GM19239 (cell line): Measurements from ENCODE around the gene HMHB1.

ENCODE experiments used
- DNase-seq: peaks from one replicate; pipeline ENCODE4 v3.0.0; 2011; ENCODE audit warnings: low spot score; ENCODE audit not compliant: insufficient read length
- FAIRE-seq: peaks from 2 replicates; lab custom pipeline; 2011; peaks lifted over from hg19 to GRCh38; lab: Jason Lieb, UNC

The HMHB1 gene

DNA sequence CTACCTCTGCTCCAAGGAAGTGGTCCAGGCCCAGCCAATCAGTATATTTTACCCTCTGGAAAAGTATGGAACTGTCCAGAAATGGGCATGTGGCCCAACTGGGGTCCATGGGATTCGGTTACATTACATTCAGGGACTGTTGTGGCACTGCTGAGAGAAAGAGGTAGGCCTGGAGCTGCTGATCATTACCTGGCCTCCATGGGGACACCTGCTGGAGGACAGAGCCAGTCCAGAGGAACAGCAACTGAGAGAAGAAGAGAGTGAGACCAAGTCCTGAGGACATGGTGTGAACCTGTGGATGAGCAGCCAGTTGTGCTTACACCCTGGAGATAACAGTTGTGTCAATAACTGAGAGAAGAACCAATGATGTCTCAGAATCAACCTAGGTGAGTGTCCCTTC lies 48.2 kb downstream of the HMHB1 start:
- FAIRE-seq (no peak), DNase-seq (no peak)

DNA sequence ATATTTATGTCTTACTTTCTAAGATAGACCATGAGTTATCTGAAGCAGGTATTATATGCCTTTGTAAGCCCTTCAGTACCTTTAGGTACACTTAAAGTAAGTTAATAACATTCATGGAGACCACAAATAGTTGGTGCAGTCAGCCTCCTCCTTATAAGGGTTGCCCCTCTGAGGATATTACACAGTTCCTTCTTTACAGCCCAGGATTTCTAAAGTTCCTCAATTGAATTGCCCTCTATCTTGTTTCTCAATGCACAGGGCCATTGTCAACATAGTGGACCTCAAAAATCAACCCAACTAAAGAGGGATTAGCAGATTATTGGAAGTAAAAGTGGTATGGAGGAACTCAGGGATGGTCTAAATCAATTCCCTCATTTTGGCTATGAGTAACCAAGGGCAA lies 50.3 kb downstream of the HMHB1 start:
- DNase-seq, result no peak
- no peak for FAIRE-seq

DNA sequence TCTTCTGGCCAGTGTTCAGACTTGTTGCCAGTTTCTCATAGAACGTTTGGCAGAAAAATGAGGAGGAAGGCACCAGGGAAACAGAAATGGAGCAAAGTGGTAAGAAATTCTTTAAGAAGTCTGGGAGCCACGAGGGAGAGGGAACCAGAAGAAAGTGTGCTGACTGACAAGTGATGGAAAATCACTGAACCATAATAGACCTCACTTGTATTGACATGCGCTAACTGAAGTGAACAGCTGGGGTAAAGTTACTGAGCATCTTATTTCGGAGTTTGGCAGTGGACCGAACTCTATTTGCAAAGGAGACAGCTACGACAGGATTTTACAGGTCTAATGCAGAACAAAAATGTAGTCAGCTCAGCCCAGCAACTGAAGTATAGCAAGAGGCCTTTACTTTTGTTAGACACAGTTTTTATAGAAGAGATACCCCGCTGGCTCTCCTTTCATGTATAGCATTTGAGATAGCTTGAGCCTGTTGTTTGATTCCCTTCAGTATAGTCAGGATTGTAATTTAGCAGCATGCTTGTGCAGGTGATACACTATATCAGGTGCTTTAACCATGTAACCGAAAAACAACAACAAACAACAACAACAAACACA lies 53.6 kb downstream of the HMHB1 start:
- FAIRE-seq (no peak), DNase-seq (no peak)
